SK-N-SH treated with all-trans-retinoic acid at 6 μM for 48 hours (cell line): ENCODE measurements around the gene MMEL1.

Experiments
- ATAC-seq: fragments of 200-7000 bp; cut with Tn5 transposase; 3 replicates; pipeline ENCODE4 v1.9.1; 2020; ENCODE audit warnings: mild to moderate bottlenecking, moderate library complexity
- ARNTL ChIP-seq: fragments of 450-650 bp; formaldehyde crosslinking; IDR thresholded peaks from 2 replicates; pipeline ENCODE4 v1.5.0; 2020; ENCODE audit warnings: low read depth, mild to moderate bottlenecking, moderate library complexity, borderline replicate concordance
- BACH2 ChIP-seq: fragments of 250-450 bp; sonication (Bioruptor Pico); IDR thresholded peaks from 2 replicates; pipeline ENCODE4 v1.9.0; 2021; ENCODE audit warnings: mild to moderate bottlenecking, borderline replicate concordance
- CREB5 ChIP-seq: fragments of 250-450 bp; sonication (Bioruptor Pico); IDR thresholded peaks from 2 replicates; pipeline ENCODE4 v1.5.1; 2020; ENCODE audit warnings: low read depth, mild to moderate bottlenecking, moderate library complexity
- CSDC2 ChIP-seq: fragments of 250-450 bp; sonication (Bioruptor Pico); IDR thresholded peaks from 2 replicates; pipeline ENCODE4 v1.5.0; 2020; ENCODE audit warnings: mild to moderate bottlenecking, moderate library complexity
- CSRNP3 ChIP-seq: fragments of 250-450 bp; sonication (Bioruptor Pico); IDR thresholded peaks from 2 replicates; pipeline ENCODE4 v1.5.1; 2021; ENCODE audit warnings: mild to moderate bottlenecking, moderate library complexity
- ESRRG ChIP-seq: fragments of 250-450 bp; sonication (Bioruptor Pico); IDR thresholded peaks from 2 replicates; pipeline ENCODE4 v1.6.1; 2021; ENCODE audit warnings: mild to moderate bottlenecking
- ISL1 ChIP-seq: fragments of 250-450 bp; sonication (Bioruptor Pico); IDR thresholded peaks from 2 replicates; pipeline ENCODE4 v2.1.2; 2022; ENCODE audit warnings: mild to moderate bottlenecking, moderate library complexity
- OSR1 ChIP-seq: fragments of 250-450 bp; sonication (Bioruptor Pico); IDR thresholded peaks from 2 replicates; pipeline ENCODE4 v1.8.0; 2022; ENCODE audit warnings: moderate library complexity, mild to moderate bottlenecking, inconsistent platforms
- PATZ1 ChIP-seq: fragments of 250-450 bp; sonication (Bioruptor Pico); IDR thresholded peaks from 2 replicates; pipeline ENCODE4 v1.8.0; 2020; ENCODE audit warnings: mild to moderate bottlenecking, moderate library complexity, borderline replicate concordance
- POU6F1 ChIP-seq: fragments of 250-450 bp; sonication (Bioruptor Pico); IDR thresholded peaks from 2 replicates; pipeline ENCODE4 v1.8.0; 2021; ENCODE audit warnings: low read depth, mild to moderate bottlenecking, moderate library complexity, borderline replicate concordance
- PPARA ChIP-seq: fragments of 250-450 bp; sonication (Bioruptor Pico); IDR thresholded peaks from 2 replicates; pipeline ENCODE4 v1.5.0; 2020; ENCODE audit warnings: mild to moderate bottlenecking, borderline replicate concordance
- RARB ChIP-seq: fragments of 250-450 bp; sonication (Bioruptor Pico); IDR thresholded peaks from 2 replicates; pipeline ENCODE4 v1.8.0; 2021; ENCODE audit warnings: mild to moderate bottlenecking, moderate library complexity
- SNAI2 ChIP-seq: fragments of 250-450 bp; sonication (Bioruptor Pico); IDR thresholded peaks from 2 replicates; pipeline ENCODE4 v1.5.0; 2020; ENCODE audit warnings: mild to moderate bottlenecking, moderate library complexity
- TCF4 ChIP-seq: fragments of 250-450 bp; sonication (Bioruptor Pico); IDR thresholded peaks from 2 replicates; pipeline ENCODE4 v1.8.0; 2021; ENCODE audit warnings: mild to moderate bottlenecking, moderate library complexity, borderline replicate concordance
- TOX ChIP-seq: fragments of 250-450 bp; sonication (Bioruptor Pico); IDR thresholded peaks from 2 replicates; pipeline ENCODE4 v1.8.0; 2021; ENCODE audit warnings: mild to moderate bottlenecking, moderate library complexity, borderline replicate concordance
- ZC3H10 ChIP-seq: fragments of 250-450 bp; sonication (Bioruptor Pico); IDR thresholded peaks from 2 replicates; pipeline ENCODE4 v1.5.1; 2021; ENCODE audit warnings: mild to moderate bottlenecking, moderate library complexity
- ZFP30 ChIP-seq: fragments of 450-650 bp; formaldehyde crosslinking; IDR thresholded peaks from 2 replicates; pipeline ENCODE4 v1.5.0; 2022; ENCODE audit warnings: mild to moderate bottlenecking, moderate library complexity
- ZNF565 ChIP-seq: fragments of 450-650 bp; formaldehyde crosslinking; conservative IDR thresholded peaks from 2 replicates; pipeline ENCODE4 v1.5.0; 2020; ENCODE audit warnings: low read depth, mild to moderate bottlenecking, moderate library complexity
- ZNF70 ChIP-seq: fragments of 450-650 bp; formaldehyde crosslinking; IDR thresholded peaks from 2 replicates; pipeline ENCODE4 v1.5.0; 2020; ENCODE audit warnings: mild to moderate bottlenecking, moderate library complexity
- ZNF8 ChIP-seq: fragments of 450-650 bp; formaldehyde crosslinking; IDR thresholded peaks from 2 replicates; pipeline ENCODE4 v1.5.0; 2020; ENCODE audit warnings: mild to moderate bottlenecking, moderate library complexity

MMEL1 gene

GRCh38 chr1:2602866-2603520 is 29.8 kb downstream of the MMEL1 start (continued):
- TF ChIP-seq BACH2 (CRISPR knock-in tag) = no peak

GRCh38 chr1:2602311-2602835 is 30.4 kb downstream of the MMEL1 start:
- no peak for TF ChIP-seq CSDC2 (CRISPR knock-in tag)
- no peak for TF ChIP-seq PPARA
- no peak for TF ChIP-seq ZNF565 (CRISPR knock-in tag)
- no peak for TF ChIP-seq ZNF8 (CRISPR knock-in tag)
- TF ChIP-seq, all 23 proteins: peak for 0
- ATAC-seq = no peak

- no peak for ATAC-seq
- TF ChIP-seq PPARA (no peak), OSR1 (CRISPR knock-in tag) (no peak), SNAI2 (CRISPR knock-in tag) (no peak), ZFP30 (CRISPR knock-in tag) (no peak), ESRRG (CRISPR knock-in tag) (no peak), ZC3H10 (CRISPR knock-in tag) (no peak), RARB (no peak), POU6F1 (CRISPR knock-in tag) (no peak), TCF4 (CRISPR knock-in tag) (no peak), CREB5 (no peak), CSRNP3 (CRISPR knock-in tag) (no peak), PATZ1 (no peak), ISL1 (CRISPR knock-in tag) (no peak), ARNTL (no peak)
- TF ChIP-seq, all 23 proteins: peak for 0
Measured at GRCh38 chr1:2601721-2602303, 31.0 kb downstream of the MMEL1 start.

- no peak for TF ChIP-seq TOX (CRISPR knock-in tag)
- TF ChIP-seq BACH2 (CRISPR knock-in tag) = no peak
- TF ChIP-seq ESRRG (CRISPR knock-in tag) = no peak
- no peak for TF ChIP-seq ARNTL
- TF ChIP-seq ZNF565 (CRISPR knock-in tag) = no peak
- TF ChIP-seq PATZ1 = no peak
- TF ChIP-seq RARB = no peak
- no peak for TF ChIP-seq ZFP30 (CRISPR knock-in tag)
- TF ChIP-seq ZNF70 = no peak
- ATAC-seq = no peak
Measured at GRCh38 chr1:2598329-2598931, 34.4 kb downstream of the MMEL1 start.
